ENCODE results near the gene EIF2B5. TPM values are rescaled to one million over a fixed set of nuclear protein-coding genes. Genes with fewer than 3 reads are reported as not detected.

The EIF2B5 gene
- total and polyA plus RNA-seq, 2 experiments from 2014 or later: 35.0 to 41.0 TPM

DNA sequence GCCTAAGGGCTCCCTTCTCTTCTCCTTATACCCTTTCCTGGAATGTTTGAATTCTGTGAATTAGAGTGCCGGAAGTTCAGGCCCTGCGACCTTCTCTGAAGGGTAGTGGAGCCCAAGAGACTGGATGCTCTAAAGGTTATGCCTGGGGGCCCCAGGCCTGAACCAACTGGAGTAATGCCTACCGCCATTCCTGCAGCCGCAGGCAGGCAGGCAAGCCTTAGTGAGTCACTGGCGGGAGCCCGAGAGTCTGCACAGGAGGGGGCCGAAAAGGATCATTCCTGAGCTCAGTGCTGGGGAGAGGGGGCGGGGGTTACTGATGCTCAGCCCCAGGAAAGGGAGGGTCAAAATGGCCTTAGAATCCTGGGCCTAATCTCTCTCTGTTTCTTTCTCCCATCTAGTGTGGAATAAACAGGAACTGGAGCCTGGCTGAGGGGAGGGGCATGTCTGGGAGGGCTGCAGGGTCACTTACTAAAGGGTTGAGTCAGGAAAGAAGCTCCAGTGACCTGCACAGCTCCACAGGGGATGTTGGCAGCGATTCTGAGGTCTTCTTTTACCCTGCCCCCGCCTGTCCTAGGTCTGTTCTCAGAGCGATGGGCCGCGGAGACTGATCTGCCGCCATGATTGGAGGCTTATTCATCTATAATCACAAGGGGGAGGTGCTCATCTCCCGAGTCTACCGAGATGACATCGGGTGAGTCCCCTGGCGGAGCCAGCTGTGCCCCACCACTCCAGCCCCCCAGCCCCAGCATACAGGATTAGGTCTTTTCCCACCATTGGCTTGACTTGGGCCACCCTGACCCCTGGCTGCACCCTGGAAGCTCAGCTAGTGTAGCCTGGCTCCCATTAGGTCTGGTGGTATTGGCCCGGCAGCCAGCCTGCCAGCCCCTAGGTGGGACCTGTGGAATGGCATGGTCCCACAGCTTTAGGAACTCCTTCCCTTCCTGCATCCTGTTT, 41.5 kb downstream of the EIF2B5 start:
- Histone ChIP-seq H3K36me3 (replicated peaks; ENCODE audit: insufficient read depth, low read depth) (peaks cover 7% of the 10 kb centered on the region), H3K4me3 (peak overlapping the region; percentile 41)

DNA sequence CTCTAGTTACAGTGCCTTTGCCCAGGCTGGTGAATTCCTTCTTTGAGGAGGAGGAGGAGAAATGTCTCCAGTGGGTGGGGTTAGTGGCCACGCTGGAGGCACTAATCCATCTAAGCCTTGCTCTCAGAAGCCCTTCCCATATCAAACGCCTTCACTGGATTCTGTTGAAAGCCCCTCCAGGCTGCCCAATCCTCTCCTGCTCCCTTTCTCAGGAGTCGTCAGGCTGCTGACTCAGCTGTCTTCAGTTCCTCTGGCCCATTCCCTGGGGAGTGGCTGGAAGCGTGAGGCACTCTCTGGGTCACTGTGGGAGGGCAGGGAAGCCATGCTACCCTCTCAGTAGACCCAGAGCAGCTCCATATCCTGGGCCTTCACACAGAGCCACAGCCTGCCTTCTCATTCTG, 42.2 kb downstream of the EIF2B5 start:
- Histone ChIP-seq H4K20me1 (ENCODE audit: insufficient read depth, poor library complexity, severe bottlenecking) (peaks cover 21% of the 10 kb centered on the region), H3K36me3 (replicated peaks; ENCODE audit: insufficient read depth, low read depth) (peaks cover 7% of the 10 kb centered on the region), H3K9me3 (ENCODE audit: low read depth) (no peaks in the 10 kb centered on the region), H3K27ac (peak overlapping the region; percentile 90), H3K79me2 (peaks cover 43% of the 10 kb centered on the region), H3K9me2 (replicated peaks; ENCODE audit: insufficient read depth) (no peaks in the 10 kb centered on the region), H2AFZ (no peak overlapping the region), H3K27me3 (no peaks in the 10 kb centered on the region), H3K4me3 (no peak overlapping the region), H3K4me1 (ENCODE audit: insufficient read depth) (peaks cover 13% of the 10 kb centered on the region), H3K4me2 (peak overlapping the region; percentile 97)
- DNase-seq (ENCODE audit: low spot score): peak; percentile 43
- TF ChIP-seq EZH2phosphoT487 (IDR thresholded peaks at IDR 0.05; ENCODE audit: low read depth, severe bottlenecking, unreplicated experiment): no peak
- no peak for TF ChIP-seq EZH2 (IDR thresholded peaks at IDR 0.05; ENCODE audit: borderline replicate concordance)
- WGBS (ENCODE audit: low lambda C conversion rate, missing lambda C conversion rate): 57% methylated on average over 4 of the region's 4 CpGs

More for the DNA sequence above, 41.5 kb downstream of the EIF2B5 start:
- H3K4me1 ChIP-seq (ENCODE audit: insufficient read depth): peaks cover 13% of the 10 kb centered on the region
- no peaks in the 10 kb centered on the region for H3K9me2 ChIP-seq (replicated peaks; ENCODE audit: insufficient read depth)
- no peaks in the 10 kb centered on the region for H3K9me3 ChIP-seq (ENCODE audit: low read depth)
- peak overlapping the region; percentile 97 for H3K4me2 ChIP-seq
- WGBS (ENCODE audit: low lambda C conversion rate, missing lambda C conversion rate): 23% methylated on average over 18 of the region's 19 CpGs
- H3K27me3 ChIP-seq: no peaks in the 10 kb centered on the region
- H3K27ac ChIP-seq: peak overlapping the region; percentile 90
- peaks cover 43% of the 10 kb centered on the region for H3K79me2 ChIP-seq
- TF ChIP-seq EZH2phosphoT487 (IDR thresholded peaks at IDR 0.05; ENCODE audit: low read depth, severe bottlenecking, unreplicated experiment) (no peak), EZH2 (IDR thresholded peaks at IDR 0.05; ENCODE audit: borderline replicate concordance) (no peak)
- TF ChIP-seq, protein P1, sequence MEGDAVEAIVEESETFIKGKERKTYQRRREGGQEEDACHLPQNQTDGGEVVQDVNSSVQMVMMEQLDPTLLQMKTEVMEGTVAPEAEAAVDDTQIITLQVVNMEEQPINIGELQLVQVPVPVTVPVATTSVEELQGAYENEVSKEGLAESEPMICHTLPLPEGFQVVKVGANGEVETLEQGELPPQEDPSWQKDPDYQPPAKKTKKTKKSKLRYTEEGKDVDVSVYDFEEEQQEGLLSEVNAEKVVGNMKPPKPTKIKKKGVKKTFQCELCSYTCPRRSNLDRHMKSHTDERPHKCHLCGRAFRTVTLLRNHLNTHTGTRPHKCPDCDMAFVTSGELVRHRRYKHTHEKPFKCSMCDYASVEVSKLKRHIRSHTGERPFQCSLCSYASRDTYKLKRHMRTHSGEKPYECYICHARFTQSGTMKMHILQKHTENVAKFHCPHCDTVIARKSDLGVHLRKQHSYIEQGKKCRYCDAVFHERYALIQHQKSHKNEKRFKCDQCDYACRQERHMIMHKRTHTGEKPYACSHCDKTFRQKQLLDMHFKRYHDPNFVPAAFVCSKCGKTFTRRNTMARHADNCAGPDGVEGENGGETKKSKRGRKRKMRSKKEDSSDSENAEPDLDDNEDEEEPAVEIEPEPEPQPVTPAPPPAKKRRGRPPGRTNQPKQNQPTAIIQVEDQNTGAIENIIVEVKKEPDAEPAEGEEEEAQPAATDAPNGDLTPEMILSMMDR (IDR thresholded peaks at IDR 0.05; ENCODE audit: poor library complexity): no peak
- H2AFZ ChIP-seq: peak overlapping the region; percentile 25
- H4K20me1 ChIP-seq (ENCODE audit: insufficient read depth, poor library complexity, severe bottlenecking): peaks cover 21% of the 10 kb centered on the region
- peak; percentile 92 for DNase-seq (ENCODE audit: low spot score)

DNA sequence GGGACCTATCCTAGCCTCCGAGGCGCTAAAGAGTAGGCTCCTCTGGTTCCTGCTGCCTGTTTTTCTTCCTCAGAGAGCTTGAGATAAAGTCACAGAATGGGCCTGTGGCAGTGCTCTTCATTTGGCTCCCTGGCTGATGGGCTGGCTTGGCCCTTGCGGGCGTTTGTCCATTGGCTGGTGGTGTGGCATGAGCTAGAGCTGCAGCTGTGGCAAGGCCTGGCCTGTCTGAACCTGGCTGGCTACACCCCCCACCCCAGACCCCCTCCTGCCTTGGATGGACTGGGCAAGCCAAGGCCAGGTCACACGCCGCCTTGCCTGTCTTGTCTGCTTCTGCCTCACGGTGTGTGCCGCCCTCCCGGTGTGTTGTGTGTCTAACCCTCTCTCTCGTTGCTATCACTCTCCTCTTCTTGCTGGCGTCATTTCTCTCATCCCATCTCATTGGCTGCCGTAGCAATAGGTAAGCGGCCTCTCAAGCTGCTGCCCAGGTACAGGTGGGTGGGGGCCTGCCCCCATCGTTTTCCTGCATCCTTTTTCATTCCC, 42.7 kb downstream of the EIF2B5 start:
- no peak for DNase-seq (ENCODE audit: low spot score)
- no peak overlapping the region for H2AFZ ChIP-seq
- H3K9me2 ChIP-seq (replicated peaks; ENCODE audit: insufficient read depth): no peaks in the 10 kb centered on the region
- peak overlapping the region; percentile 97 for H3K4me2 ChIP-seq
- H3K9me3 ChIP-seq (ENCODE audit: low read depth): no peaks in the 10 kb centered on the region
- no peak overlapping the region for H3K4me3 ChIP-seq
- peak overlapping the region; percentile 90 for H3K27ac ChIP-seq
- 96% methylated on average over 14 of the region's 14 CpGs for WGBS (ENCODE audit: low lambda C conversion rate, missing lambda C conversion rate)
- no peaks in the 10 kb centered on the region for H3K27me3 ChIP-seq
- H4K20me1 ChIP-seq (ENCODE audit: insufficient read depth, poor library complexity, severe bottlenecking): peaks cover 21% of the 10 kb centered on the region
- peaks cover 43% of the 10 kb centered on the region for H3K79me2 ChIP-seq
- H3K36me3 ChIP-seq (replicated peaks; ENCODE audit: insufficient read depth, low read depth): peaks cover 7% of the 10 kb centered on the region
- peaks cover 13% of the 10 kb centered on the region for H3K4me1 ChIP-seq (ENCODE audit: insufficient read depth)
- TF ChIP-seq EZH2 (IDR thresholded peaks at IDR 0.05; ENCODE audit: borderline replicate concordance): no peak
- no peak for TF ChIP-seq EZH2phosphoT487 (IDR thresholded peaks at IDR 0.05; ENCODE audit: low read depth, severe bottlenecking, unreplicated experiment)
- TF ChIP-seq, protein P1 (IDR thresholded peaks at IDR 0.05; ENCODE audit: poor library complexity): no peak

Data from hepatocyte (in vitro differentiated cells).